Measurements from ENCODE around the gene GADD45G.

DNA sequence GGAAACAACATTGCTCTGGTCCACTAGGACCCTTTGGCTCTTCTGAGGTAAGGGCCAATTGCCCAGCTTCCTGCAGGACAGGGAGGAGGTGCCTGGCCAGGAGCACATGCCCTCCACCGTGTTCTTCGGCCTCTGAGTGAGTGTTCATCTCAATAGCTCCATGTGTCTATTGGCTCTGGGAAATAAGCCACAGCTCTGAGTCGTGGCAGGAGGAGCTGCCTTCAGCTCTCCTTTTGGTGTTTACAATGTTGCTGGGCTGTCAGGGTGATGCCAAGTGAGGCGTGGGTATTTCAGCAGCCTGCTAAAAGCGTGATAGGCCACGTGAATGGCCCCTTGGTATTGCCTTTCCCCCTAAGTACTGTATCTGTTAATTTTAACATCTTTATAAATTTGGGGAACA is 26.6 kb downstream of the GADD45G start:
- TF ChIP-seq POLR2AphosphoS5 (IDR thresholded peaks at IDR 0.05; ENCODE audit: low read depth, low read length): no peak
- no peak for TF ChIP-seq CTCF (IDR thresholded peaks at IDR 0.05; ENCODE audit: control extremely low read depth in 1 of 3, insufficient read depth in 1 of 3, low read depth in 1 of 3, low read length in 3 of 3)
- no peak for TF ChIP-seq EP300 (IDR thresholded peaks at IDR 0.05; ENCODE audit: borderline replicate concordance in 1 of 2, low read depth in 2 of 2, low read length in 2 of 2)
- no peak for TF ChIP-seq GABPA (IDR thresholded peaks at IDR 0.05; ENCODE audit: borderline replicate concordance, insufficient read depth, low read length)
